HG03520 (cell line): ENCODE results near the gene KCNH1.

Experiments
- ATAC-seq: cut with Tn5 transposase; IDR thresholded peaks from one replicate; pipeline ENCODE4 v1.9.1; 2021; ENCODE audit warnings: mild to moderate bottlenecking, moderate library complexity; ENCODE audit not compliant: unreplicated experiment

KCNH1 gene

DNA sequence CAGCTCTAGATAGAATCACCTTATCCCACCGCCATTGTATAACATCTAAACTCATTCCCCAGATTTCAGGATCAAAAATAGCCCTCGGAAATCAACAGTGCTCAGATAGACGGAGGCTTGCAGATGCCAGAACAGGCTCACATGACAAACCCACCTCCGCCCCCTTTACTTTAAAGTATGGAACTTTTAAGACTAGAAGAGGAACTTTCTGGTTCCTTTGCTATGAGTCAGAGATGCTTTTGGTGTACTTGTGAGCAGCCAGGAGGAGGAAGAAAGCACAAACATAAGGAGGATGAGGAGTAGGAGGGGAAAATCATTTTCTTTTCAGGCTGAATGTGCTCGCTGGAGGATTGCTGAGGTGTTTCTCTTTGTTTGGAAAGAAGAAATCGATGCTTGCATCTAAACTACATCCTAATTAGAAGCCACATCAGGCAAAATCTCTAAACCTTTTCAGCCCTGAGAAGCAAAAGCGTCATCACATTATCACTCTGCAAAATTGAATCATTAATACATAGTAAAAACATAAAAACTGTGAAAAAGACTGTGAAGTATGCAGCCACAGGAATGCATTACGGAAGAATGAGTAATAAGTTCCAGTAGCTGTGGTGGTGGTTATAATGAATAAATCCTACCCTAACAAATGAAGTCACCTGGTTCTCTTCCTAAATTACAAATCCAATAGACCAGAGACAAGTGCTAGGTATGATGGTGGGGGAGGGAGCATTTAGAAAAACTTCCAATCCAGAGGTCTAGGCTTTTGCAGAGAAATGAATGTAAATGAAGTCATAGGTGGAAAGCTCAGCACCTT, 251.3 kb downstream of the KCNH1 start:
- no peak for ATAC-seq

DNA sequence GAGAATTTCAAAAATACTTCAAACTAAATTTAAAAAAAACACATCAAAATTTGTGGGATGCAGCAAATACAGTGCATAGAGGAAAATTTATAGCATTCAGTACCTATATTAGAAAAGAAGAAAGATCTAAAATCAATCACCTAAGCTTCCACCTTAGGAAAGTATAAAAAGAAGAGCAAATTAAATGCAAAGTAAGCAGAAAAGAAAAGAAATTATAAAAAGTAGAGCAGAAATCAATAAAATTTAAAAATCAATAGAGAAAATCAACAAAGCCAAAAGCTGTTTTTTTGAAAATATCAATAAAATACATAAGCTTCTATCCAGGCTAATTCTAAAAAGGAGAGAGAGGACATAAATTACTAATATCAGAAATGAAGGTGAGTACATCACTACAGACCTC, 255.4 kb downstream of the KCNH1 start:
- ATAC-seq = no peak

DNA sequence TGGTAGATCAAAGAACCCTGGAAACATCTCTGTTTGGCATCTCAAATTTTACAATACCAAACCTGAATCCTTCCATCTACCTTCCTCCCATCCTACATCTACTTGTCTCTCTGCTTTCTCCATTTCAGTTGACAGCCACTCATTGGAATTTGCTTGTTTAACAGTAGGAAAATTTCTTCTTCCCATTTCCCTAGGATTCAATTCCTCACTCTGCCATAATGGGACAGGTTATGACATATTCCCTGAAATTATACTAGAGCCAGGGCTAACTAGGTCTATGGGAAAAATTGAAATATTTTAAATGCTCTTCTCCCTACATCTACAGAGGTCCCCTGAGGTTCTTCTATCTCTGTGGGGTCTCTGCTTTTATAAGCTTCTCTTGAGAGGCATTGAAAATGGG, 257.7 kb downstream of the KCNH1 start:
- ATAC-seq = no peak

DNA sequence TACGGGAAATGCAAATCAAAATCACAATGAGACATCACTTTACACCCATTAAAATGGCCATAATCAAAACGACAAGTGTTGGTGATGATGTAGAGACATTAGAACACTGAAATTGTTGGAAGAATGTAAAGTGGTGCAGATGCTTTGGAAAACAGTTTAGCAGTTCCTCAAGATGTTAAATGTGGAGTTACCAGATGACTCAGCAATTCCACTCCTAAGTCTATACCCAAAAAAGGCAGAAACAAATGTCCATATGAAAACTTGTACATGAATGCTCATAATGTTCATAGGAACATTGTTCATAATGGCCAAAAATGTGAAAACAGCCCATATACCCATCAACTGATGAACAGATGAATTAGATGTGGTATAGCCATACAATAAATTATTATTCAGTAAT, 267.4 kb downstream of the KCNH1 start:
- ATAC-seq = no peak

DNA sequence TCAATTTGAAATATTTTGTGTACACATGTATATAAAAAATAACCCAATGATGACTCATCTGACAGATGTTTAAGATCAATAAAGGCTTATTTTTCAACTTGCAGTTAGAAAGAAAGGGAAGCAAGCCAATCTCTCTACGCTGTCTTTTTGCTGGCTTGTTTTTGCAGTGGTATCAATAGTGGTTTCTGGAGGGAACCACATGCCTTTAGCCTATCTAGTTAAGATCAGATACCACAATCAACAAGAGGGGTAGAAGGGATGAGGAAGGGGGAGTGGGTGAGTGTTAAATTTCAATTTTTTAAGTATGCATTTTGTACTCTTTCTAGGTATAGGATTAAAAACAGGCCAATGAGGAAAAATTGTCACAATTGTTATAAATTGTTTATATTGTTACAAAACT, 276.2 kb downstream of the KCNH1 start:
- no peak for ATAC-seq

DNA sequence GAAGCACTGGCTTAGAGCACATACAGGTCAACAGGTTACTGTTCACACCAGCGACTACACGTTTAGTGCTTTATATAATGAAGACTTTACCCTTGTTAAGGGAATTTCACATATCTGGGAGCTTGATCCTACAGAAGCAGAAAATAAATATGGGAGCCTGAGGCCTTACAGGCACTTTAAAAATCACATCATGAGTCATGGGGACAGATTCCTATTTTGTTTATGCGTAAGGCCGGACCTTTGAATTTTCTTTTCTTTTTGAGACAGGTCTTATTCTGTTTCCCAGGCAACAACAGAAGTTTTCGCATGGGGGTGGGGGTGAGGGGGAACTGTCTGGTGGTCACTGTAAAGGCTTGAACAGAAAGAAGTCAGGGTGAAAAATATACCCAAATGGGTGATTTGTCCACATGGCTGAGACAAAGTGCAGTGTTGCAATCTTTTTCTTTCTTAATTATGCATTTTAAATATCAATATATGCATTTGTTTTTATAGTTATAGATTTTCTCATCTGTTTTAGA, 276.7 kb downstream of the KCNH1 start:
- ATAC-seq = no peak

DNA sequence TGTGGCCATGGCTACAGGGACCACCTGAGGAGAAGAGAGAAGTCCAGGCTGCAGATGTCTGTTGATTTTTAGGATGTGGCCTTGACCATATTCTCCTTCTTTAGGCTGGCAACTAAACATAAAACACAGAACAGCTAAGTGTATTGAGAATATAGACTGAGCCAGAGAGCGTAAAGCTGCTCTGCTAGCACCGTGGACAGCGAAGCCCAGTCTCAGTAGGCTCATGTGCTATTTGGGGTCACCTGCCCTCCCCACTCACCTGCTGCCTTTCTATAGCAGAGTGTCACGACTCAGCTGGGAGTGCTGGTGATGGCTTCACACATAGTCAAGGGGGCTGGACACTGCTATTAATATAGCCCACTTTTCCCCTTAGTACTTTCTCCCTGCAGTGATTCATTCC, 278.5 kb downstream of the KCNH1 start:
- ATAC-seq = no peak

DNA sequence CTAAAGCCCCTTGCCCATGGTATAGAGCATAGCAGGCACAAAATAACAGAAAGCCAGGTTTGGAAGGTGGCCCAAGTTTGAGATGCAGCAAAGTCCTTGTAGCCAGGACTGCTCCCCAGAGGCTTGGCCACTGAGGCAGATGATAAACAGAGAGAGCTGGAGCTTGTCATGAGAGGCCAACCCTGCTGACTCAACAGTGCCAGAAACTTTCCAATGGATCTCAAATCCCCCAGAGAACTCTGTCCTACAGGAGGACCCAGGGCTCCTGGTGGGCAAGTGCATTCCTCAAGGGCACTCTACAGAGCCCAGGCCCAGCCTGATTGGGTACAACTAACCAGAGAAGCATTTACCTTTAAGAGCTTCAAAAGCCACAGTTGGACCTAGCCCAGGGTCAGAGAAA, 280.7 kb downstream of the KCNH1 start:
- ATAC-seq = no peak

DNA sequence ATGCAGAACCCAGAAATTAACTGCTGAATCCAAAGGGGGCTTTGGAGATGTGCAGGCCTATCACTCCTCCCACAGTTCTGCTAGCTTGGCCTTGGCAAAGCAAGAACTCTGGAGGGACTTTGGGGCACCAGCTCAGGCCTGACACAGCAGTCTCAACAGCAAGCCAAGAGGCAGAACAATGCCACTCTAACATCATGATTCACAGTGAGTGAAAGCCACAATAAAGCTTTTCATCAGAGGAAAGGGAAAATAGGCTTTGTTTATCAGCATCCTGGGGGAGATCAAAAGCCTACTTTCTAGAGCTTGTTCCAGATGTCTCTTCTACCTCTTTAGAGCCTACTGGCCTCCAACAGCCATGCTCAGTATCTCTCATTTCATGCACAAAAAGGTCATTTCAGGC, 283.4 kb downstream of the KCNH1 start:
- no peak for ATAC-seq

DNA sequence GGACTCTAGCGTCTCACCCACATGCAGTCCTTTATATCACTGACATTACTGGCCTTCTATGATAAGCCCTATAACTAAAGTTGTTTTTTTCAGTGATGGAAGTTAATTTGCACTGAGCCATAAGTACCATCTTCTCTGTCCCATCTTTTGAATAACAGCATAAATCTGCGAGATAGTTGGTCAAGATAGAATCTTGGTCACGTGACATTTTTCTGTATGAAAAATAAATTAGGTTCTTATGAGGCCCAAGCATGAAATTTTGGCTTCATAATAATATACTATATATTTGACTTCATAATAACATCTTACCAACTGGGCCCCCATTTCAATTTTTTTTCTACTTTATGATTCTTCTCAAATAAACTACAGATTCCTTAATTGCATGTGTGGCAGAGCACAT, 285.5 kb downstream of the KCNH1 start:
- ATAC-seq = no peak

DNA sequence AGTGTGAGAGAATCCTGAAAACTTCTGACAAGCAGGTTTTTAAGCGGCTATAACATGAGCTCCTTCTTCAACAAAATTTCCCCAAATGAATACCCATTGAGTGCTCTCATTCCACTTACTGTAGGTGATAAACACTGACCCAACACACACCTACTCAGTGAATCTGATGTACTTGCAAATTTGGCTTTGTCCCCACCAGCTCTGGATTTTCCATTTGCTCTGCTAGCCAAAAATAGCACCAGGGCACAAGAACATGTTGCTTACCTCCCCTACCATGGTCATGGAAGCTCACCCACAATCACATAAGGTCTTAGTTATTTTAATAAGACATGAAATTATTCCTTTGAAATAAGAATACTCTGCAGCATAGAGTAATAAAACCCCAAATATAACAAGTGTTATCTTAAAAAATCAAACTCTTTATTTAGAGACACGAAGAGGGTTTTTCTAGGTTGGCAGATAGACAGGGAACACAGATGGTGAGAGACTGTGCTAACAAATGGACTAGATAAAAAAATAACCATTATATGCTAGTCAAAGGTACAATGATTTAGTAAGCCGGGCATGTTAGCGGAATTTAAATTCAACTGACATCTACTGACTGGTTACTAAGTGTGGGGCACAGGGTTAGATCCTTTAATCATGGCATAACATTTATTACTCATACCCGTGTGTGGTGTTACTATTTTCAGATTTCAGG, 291.9 kb downstream of the KCNH1 start:
- no peak for ATAC-seq

DNA sequence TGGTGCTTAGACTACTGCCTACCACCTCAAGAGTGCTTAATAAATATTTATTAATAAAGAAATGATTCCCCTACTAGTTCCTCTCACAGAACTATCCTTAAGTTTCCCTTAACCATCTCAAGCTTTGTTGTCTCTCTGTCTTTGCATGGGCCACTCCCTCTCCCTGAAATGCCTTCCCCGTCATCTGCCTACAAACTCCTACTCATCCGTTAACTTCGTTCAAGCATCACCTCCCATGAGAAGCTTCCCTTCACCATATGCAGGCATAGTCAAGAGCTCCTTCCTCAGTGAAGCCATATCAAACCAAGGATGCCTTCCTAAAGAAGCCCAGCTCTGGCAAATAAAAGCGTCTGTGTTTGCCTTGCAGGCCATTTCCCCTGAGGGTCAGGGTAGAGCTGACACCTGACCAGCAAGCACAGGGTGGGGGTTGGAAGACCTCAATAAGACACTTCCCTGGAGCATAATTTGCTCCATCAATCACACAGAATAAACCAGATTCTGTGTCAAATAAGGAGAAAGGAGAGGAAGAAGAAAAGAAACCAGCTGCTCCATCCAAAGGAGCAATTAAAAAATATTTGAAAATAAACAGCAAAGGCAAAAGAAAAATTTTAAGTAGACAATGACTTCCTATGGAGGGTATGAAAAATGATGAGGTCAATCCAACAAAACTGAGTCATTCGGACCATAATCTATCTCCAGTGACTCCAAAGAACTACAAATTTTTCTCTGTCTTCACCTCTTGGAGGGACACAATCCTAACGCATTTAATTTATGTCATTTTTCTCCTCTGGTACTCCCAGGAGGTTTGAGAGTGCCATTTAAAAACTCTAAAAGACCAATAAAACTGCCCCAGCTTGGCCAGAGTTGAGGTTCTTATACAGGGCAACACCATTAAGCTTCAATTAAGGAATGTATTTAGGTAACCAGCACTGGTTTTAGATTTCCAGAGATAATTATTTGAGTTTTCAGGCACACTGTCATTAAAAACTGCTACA, 303.6 kb downstream of the KCNH1 start:
- ATAC-seq = no peak

DNA sequence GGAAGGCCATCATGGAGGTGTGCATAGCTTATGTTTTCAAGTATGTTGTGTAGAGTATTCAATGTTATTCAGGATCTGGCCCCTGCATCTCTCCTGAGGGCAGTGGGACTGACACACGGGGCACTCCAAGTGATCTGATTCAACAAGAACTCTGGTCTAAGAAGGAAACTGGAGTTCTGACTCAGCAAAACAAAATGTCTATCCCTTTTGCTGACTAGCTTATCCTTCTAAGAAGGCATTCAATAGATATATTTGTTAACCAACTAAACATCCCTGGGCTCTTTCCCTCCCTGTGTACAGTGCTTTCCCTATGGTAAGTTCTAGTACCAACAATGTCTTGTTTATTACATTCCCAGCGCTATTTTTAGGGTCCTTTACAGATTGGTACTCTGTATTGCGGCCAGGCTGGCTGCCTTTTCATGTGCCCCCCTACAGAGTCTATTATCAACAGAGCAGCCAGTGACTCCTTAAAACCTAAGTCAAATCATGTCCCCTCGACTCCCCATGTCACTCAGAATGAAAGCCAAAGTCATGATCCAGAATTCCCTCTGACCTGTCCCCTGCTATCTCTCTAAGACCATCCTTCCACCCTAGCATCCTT, 304.9 kb downstream of the KCNH1 start:
- ATAC-seq = no peak

DNA sequence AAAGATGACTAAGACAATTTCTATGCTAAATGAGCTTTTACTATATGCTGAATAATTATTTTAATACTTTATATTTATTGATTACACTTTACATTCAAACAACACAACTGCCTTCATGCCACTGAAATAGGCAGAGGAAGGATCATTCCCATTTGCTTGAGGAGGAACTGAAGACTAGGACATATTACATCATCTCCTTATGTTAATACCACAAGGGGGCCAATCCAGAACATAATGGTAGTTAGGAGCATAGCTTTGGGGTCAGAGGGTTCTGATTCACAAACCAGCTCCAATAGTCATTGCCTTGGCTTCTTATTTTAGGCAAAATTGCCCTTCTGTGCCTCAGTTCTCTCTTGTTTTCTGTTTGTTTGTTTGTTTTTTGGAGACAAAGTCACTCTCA, 306.5 kb downstream of the KCNH1 start:
- ATAC-seq = no peak

DNA sequence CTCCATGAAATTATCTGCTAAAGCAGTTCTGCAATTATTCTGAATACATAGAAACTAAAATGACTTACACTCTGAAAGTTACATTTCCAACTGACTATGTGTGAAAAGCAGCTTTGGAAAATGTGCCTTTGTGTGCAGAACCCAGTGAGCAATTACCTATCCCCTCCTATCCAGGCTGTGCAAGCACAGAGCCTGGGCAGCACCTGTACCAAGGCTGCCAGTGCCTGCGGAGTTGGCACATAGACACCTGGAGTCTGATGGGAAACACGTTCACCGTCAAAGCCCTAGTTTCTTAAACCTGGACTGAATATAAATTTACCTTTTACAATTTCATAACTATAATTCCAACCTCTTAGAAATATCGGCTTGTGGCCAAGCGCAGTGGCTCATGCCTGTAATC, 307.3 kb downstream of the KCNH1 start:
- ATAC-seq = no peak

DNA sequence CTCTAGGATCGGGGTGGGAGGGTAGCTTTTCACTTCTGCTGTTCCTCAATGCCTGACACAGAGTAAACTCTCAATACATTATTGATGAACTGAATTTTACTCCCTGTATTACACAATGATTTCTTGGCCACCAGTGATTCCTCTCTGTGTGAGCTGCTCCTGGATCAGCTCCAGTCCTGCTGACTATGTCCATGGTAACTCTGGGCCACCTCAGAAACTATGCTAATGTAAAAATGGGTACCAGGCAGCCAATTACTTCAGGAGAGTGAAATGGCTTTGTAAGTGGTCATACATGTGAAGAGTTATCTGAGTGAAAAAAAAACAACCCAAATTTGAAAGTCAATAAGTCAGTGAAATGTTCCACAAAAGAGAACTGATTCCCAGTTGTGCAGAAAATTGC, 311.0 kb downstream of the KCNH1 start:
- ATAC-seq = no peak

DNA sequence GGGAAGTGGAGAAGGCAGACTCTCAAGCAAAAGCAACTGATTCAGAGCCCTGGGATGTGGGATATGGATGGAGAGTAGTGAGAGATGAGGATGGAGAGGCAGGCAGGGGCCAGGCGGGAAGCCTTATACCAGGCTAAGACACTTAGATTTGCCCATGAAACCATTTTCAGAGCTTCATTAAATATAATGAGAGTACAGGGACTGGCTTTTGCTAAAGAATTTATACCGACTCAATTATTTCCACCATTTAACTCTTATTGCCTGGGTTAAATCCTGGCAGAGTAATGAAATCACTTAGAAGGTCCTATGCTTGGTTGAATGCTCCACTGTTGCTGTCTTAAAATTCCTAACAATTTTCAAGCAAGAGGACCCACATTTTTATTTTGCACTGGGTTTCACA, 311.7 kb downstream of the KCNH1 start:
- no peak for ATAC-seq

DNA sequence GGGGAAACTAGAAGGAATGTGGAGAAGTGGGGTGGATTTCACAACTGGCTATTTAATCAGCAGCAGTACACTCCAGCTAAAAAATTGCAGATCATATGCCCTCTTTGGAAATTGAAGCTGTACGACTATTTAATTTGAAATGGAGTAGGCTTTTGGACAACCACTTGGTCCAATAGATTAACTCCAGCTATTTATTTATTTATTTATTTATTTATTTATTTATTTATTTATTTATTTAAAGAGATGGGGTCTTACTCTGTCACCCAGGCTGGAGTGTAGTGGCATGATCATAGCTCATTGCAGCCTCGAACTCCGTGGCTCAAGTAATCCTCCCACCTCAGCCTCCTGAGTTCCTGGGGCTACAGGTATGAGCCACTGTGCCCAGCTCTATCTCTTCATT, 312.3 kb downstream of the KCNH1 start:
- ATAC-seq = no peak

DNA sequence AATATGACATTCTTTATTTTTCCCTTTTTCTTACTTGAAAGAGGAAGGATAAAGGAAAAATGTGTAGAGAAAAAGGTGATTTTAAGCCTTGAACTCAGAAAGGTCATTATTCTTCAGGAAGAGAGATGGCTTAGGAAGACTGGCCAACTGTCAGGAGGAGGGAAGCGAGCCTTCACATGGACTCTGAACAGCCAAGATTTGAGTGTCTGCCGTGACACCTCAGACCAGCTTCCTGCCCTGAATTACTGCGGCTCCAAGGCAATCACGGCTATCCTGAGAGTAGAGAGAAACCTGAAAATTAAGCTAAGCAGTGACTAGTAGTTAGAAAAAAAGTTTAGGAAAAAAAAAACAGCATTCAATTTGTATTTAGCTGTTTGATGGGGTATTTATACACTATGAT, 314.7 kb downstream of the KCNH1 start:
- ATAC-seq = no peak

DNA sequence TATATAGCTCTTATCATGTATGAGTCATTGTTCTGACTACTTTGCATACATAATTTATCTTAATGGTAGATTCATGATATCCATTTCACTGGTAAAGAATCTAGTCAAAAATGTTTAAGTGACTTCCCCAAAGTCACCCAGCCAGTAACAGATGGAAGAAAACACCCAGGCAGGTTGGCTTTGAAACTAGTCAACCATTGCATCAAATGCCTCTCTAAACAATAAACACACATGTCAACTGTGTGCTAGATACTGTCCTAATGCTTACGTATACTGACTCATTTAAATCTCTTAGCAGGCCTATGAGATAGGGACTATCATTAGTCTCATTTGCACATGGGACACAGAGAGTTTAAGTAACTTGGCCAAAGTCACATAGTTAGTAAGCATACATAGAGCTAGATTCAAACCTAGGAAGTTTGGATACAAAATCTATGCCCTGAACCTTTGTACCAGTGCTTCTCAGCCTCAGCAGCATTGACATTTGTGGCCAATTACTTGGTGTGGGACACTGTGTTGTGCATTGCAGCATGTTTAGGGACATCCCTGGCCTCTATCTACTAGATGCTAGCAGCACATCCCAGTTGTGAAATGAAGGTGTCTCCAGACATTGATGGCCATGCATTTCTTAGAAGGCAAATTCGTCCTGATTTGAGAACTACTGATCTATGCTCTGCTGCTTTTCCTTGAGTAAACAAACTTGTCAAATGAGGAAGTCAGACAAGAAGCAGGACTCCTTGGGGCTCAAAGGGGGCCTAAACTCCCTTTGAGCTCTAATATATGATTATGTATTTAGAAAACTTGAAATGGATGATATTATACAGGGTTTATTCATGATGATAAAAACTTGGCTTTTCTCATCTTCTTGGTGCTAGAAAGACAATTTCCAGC, 316.3 kb downstream of the KCNH1 start:
- ATAC-seq = no peak
